ENCODE data around the gene SMURF1.

Gene SMURF1

DNA sequence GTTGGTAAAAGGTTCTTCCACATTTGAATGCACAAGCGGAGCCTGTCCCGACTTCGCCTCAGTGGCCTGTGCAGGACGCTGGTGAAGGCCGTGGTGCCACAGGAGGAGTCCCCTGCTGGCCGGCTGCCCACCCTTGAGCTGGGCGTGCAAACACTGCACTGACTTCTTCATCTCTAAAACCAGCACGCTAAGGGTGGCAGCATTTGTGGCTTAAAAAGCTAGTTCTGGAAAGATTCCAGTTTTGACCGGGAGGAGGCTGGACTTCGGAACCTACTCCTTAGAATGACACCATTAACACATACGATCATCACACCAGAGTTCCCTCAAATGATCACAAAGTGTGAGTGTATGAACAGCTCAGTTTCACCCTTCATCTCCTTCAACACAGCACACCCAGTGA is 102.4 kb downstream of the SMURF1 start:
- no peak for DNase-seq (ENCODE audit: extremely low read depth, insufficient read length)
- Histone ChIP-seq H3K4me3 (replicated peaks; ENCODE audit: low read depth, low read length) (no peak overlapping the region), H3K27me3 (replicated peaks; ENCODE audit: control insufficient read depth, insufficient read depth, low read length) (no peaks in the 10 kb centered on the region), H3K36me3 (ENCODE audit: control insufficient read depth, insufficient read depth, low read length) (peaks cover 30% of the 10 kb centered on the region)
- no peak for TF ChIP-seq CTCF (IDR thresholded peaks at IDR 0.05; ENCODE audit: insufficient read depth, low read length, poor library complexity, severe bottlenecking)

DNA sequence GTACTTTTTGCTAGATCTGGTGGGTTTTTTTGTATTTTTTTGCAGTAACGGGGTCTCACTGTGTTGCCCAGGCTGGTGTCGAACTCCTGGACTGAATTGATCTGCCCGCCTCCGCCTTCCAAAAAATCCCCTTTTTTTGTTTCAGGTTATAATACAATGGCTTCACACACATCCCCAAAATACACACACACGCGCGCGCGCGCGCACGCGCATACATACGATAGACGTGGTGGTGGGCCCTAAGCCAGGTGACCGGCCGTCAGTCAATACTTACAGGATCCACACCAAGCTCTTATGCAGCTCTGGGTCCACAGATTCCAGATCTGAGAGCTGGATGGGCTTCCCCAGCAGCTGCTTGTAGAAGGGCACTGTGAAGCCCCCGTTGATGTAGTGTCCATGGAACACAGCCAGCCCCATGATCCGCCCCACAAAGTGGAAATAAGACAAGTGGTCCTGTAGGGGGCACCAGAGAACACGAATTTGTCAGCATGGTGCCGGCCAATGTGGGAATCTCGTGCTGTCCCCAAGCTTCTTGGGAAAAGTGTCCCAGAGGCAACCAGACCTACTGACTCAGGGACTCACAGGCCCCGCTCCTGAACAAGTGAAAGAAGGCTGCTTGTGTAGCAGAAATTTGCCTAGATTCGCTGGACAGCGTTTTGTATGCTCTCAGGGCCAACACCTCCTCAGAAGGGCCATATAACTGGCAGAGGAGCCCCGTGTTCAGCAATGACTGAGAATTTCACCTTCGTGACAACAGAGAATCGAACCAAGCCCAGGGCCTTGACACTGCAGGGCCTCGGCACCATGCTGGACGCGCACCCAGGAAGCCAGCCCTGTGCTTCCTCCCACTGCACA is 103.6 kb downstream of the SMURF1 start:
- DNase-seq (ENCODE audit: extremely low read depth, insufficient read length), result peak; percentile 25
- TF ChIP-seq CTCF (IDR thresholded peaks at IDR 0.05; ENCODE audit: insufficient read depth, low read length, poor library complexity, severe bottlenecking), result peak; percentile 69
- Histone ChIP-seq H3K27me3 (replicated peaks; ENCODE audit: control insufficient read depth, insufficient read depth, low read length) (no peaks in the 10 kb centered on the region), H3K36me3 (ENCODE audit: control insufficient read depth, insufficient read depth, low read length) (peaks cover 34% of the 10 kb centered on the region), H3K4me3 (replicated peaks; ENCODE audit: low read depth, low read length) (no peak overlapping the region)

DNA sequence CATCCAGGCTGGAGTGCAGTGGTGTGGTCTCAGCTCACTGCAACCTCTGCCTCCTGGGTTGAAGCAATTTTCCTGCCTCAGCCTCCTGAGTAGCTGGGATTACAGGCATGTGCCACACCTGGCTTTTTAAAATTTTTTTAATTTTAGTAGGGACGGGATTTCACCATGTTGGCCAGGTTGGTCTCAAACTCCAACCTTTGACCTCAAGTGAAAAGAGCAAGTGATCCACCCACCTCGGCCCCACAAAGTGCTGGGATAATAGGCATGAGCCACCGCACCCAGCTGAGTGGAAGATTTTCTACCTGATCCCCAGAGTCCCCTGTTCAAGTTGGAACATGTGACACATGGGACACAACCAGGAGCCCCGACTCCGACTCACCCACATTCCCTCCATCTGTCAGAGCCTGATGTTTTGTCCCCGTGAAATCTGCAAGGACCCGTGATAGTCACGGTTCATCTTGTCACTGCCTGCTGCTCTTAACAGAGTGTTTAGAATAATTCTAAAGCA is 104.5 kb downstream of the SMURF1 start:
- Histone ChIP-seq H3K27me3 (replicated peaks; ENCODE audit: control insufficient read depth, insufficient read depth, low read length) (no peaks in the 10 kb centered on the region), H3K4me3 (replicated peaks; ENCODE audit: low read depth, low read length) (no peak overlapping the region), H3K36me3 (ENCODE audit: control insufficient read depth, insufficient read depth, low read length) (peaks cover 42% of the 10 kb centered on the region)
- DNase-seq (ENCODE audit: extremely low read depth, insufficient read length), result no peak
- TF ChIP-seq CTCF (IDR thresholded peaks at IDR 0.05; ENCODE audit: insufficient read depth, low read length, poor library complexity, severe bottlenecking), result no peak

- H3K4me3 ChIP-seq (replicated peaks; ENCODE audit: low read depth, low read length), result no peak overlapping the region
- no peak for TF ChIP-seq CTCF (IDR thresholded peaks at IDR 0.05; ENCODE audit: insufficient read depth, low read length, poor library complexity, severe bottlenecking)
- no peak for DNase-seq (ENCODE audit: extremely low read depth, insufficient read length)
- H3K27me3 ChIP-seq (replicated peaks; ENCODE audit: control insufficient read depth, insufficient read depth, low read length), result no peaks in the 10 kb centered on the region
- H3K36me3 ChIP-seq (ENCODE audit: control insufficient read depth, insufficient read depth, low read length), result peaks cover 45% of the 10 kb centered on the region
These were observed 105.6 kb downstream of the SMURF1 start for GRCh38 chr7:99038086-99038855.

DNA sequence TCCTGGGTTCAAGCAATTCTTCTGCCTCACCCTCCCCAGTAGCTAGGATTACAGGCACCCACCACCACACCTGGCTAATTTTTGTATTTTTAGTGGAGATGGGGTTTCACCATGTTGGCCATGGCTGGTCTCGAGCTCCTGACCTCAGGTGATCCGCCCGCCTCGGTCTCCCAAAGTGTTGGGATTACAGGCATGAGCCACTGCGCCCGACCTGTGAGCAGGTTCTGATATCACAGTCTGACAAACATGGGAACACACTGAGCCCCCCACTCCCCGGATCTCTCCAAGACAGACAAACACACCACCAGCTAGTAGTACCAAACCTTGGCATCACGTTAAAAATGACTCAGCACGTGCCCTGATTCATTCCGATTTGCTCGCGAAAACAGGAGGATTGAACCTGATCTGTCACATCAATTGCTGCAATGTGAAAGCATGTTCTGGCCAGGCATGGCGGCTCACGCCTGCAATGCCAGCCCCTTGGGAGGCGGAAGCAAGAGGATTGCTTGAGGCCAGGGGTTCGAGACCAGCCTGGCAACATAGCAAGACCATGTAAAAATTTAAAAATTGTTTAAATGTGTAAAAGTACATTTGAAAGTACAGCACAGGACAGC is 106.5 kb downstream of the SMURF1 start:
- Histone ChIP-seq H3K36me3 (ENCODE audit: control insufficient read depth, insufficient read depth, low read length) (peaks cover 45% of the 10 kb centered on the region), H3K4me3 (replicated peaks; ENCODE audit: low read depth, low read length) (no peak overlapping the region)

More for the DNA sequence above, 106.5 kb downstream of the SMURF1 start:
- no peak for TF ChIP-seq CTCF (IDR thresholded peaks at IDR 0.05; ENCODE audit: insufficient read depth, low read length, poor library complexity, severe bottlenecking)
- DNase-seq (ENCODE audit: extremely low read depth, insufficient read length), result no peak
- no peaks in the 10 kb centered on the region for H3K27me3 ChIP-seq (replicated peaks; ENCODE audit: control insufficient read depth, insufficient read depth, low read length)

Measured in GM06990 (cell line).